GM12878 (cell line): ENCODE data around the gene PACSIN3. TPM values are rescaled to one million over a fixed set of nuclear protein-coding genes. Genes with fewer than 3 reads are reported as not detected.

Source experiments
- ATAC-seq: fragments of 200-7000 bp; cut with Tn5 transposase; 3 replicates; pipeline ENCODE4 v1.9.1; 2020; ENCODE audit warnings: mild to moderate bottlenecking, moderate library complexity
- BruUV-seq: library from RNA; stranded (reverse); fragments of 400-500 nt; replicated peaks from 2 replicates; lab custom pipeline; 2021; lab: Mats Ljungman, UMichigan
- CTCF ChIA-PET: fragments of 300-600 bp; sonication (Branson Sonifier 250); formaldehyde crosslinking; extraction: SDS; loops from one replicate; lab custom pipeline; 2021; ENCODE audit warnings: inconsistent platforms; lab: Yijun Ruan, JAX
- POLR2A ChIA-PET: fragments of 350-600 bp; formaldehyde crosslinking; extraction: SDS; loops from one replicate; lab custom pipeline; 2021; ENCODE audit warnings: inconsistent platforms; lab: Charles Lee
- RAD21 ChIA-PET: fragments of 300-600 bp; sonication (Branson Sonifier 250); formaldehyde crosslinking; loops from one replicate; lab custom pipeline; 2023; ENCODE audit warnings: antibody characterized with exemption; ENCODE audit not compliant: unreplicated experiment; lab: Charles Lee
- SMC1A ChIA-PET: fragments of 300-600 bp; sonication (Branson Sonifier 250); formaldehyde crosslinking; loops from one replicate; lab custom pipeline; 2023; ENCODE audit not compliant: unreplicated experiment, uncharacterized antibody; lab: Charles Lee
- DNase-seq: peaks from one replicate; pipeline ENCODE4 v3.0.0-alpha.2; 2011; ENCODE audit warnings: low read depth, low spot score
- FAIRE-seq: peaks from 3 replicates; lab custom pipeline; 2011; peaks lifted over from hg19 to GRCh38; lab: Jason Lieb, UNC
- H2AFZ ChIP-seq: 2 replicates; pipeline ENCODE4 v1.6.0; 2011; ENCODE audit warnings: low read depth, low read length, control low read depth; ENCODE audit not compliant: control insufficient read depth
- H3K27ac ChIP-seq: 2 replicates; pipeline ENCODE4 v1.5.1; 2011; ENCODE audit warnings: control low read depth; ENCODE audit not compliant: control insufficient read depth, insufficient read depth
- H3K27me3 ChIP-seq, 2 experiments: replicated peaks in 1 of 2; 2 replicates each; pipeline versions ENCODE4 v1.6.0 to v1.6.1; 2011; ENCODE audit warnings: low read length in 1 of 2; ENCODE audit not compliant: control insufficient read depth in 2 of 2, insufficient read depth in 2 of 2
- H3K36me3 ChIP-seq, 2 experiments: 2 replicates each; pipeline ENCODE4 v1.5.1; 2011; ENCODE audit warnings: low read length in 1 of 2; ENCODE audit not compliant: control insufficient read depth in 2 of 2, insufficient read depth in 2 of 2
- H3K4me1 ChIP-seq: 2 replicates; pipeline ENCODE4 v1.6.1; 2011; ENCODE audit warnings: mild to moderate bottlenecking, low read length, moderate library complexity, mixed read lengths; ENCODE audit not compliant: control insufficient read depth, insufficient read depth
- H3K4me2 ChIP-seq: 2 replicates; pipeline ENCODE4 v1.6.0; 2011; ENCODE audit warnings: control low read depth; ENCODE audit not compliant: control insufficient read depth, insufficient read depth
- H3K4me3 ChIP-seq: fragments of 200-600 bp; sonication (generic); 2 replicates; pipeline ENCODE4 v1.5.1; 2016
- H3K79me2 ChIP-seq: 2 replicates; pipeline ENCODE4 v1.6.0; 2011; ENCODE audit warnings: low read length; ENCODE audit not compliant: control insufficient read depth, insufficient read depth
- H3K9ac ChIP-seq: 2 replicates; pipeline ENCODE4 v1.8.0; 2011; ENCODE audit warnings: low read length, control low read depth, mixed read lengths; ENCODE audit not compliant: control insufficient read depth, insufficient read depth
- H3K9me3 ChIP-seq: replicated peaks from 3 replicates; pipeline ENCODE4 v1.5.1; 2011; ENCODE audit warnings: mild to moderate bottlenecking, low read length; ENCODE audit not compliant: control insufficient read depth, insufficient read depth
- H4K20me1 ChIP-seq: 2 replicates; pipeline ENCODE4 v1.6.0; 2011; ENCODE audit not compliant: control insufficient read depth, insufficient read depth
- ESRRA ChIP-seq: IDR thresholded peaks from 2 replicates; pipeline ENCODE4 v1.6.1; 2012; ENCODE audit warnings: mild to moderate bottlenecking, low read length, improper control_type of control experiment
- POLR2A ChIP-seq: IDR thresholded peaks from 2 replicates; pipeline ENCODE4 v1.6.1; 2011; ENCODE audit warnings: low read depth, mild to moderate bottlenecking, low read length
- RCOR1 ChIP-seq: conservative IDR thresholded peaks from 2 replicates; pipeline ENCODE4 v1.6.1; 2012; ENCODE audit warnings: low read depth, low read length, improper control_type of control experiment
- WGBS: methylation state at CpG from one replicate; pipeline ENCODE4 v1.1.6; 2016; ENCODE audit warnings: low lambda C conversion rate; ENCODE audit not compliant: insufficient replicate concordance, insufficient coverage; ENCODE audit errors: missing lambda C conversion rate; 5-methylcytosine and 5-hydroxymethylcytosine counted together
- in situ Hi-C: fragments of 300-500 bp; cut with MboI; formaldehyde crosslinking; loops from 9 replicates; pipeline ENCODE4 v1.14.3; 2018; ENCODE audit warnings: mixed read lengths
- intact Hi-C: fragments of 100-400 bp; cut with micrococcal nuclease; formaldehyde crosslinking; loops from one replicate; pipeline ENCODE4 v1.14.2; 2022; ENCODE audit not compliant: unreplicated experiment
- polyA plus RNA-seq, 11 experiments: library from polyadenylated mRNA; depleted of rRNA in 4 of 11; unstranded in 6 of 11; stranded (reverse) in 5 of 11; fragments of >200 nt; fragmentation: Nextera tagmentation in 4 of 11; fragmentation: Illumina TruSeq in 1 of 11; extraction: Ambion mirVana in 4 of 11; extraction: Trizol in 1 of 11; gene quantifications; 1 replicate in 1 of 11; 2 replicates in 10 of 11; pipeline versions ENCODE4 v1.2.1 to v1.2.3, GENCODE V29; 2011 to 2016; ENCODE audit warnings: inconsistent platforms in 2 of 11, missing spikeins in 2 of 11, low read depth in 1 of 11
- total RNA-seq, 4 experiments: library from RNA; depleted of rRNA in 3 of 4; stranded (reverse); fragments of >200 nt in 3 of 4; fragmentation: Illumina TruSeq in 1 of 4; extraction: Trizol in 1 of 4; gene quantifications; 2 replicates each; pipeline versions ENCODE4 v1.2.1 to v1.2.3, GENCODE V29; 2013 to 2021

The PACSIN3 gene
- total and polyA plus RNA-seq, 10 of the 15 experiments (the other 5 are each of a cell fraction or from before 2014, with no cell fraction given) = 0.05 to 0.82 (median 0.22) TPM; not detected in 1

GRCh38 chr11:47166368-47166767 is 19.9 kb downstream of the PACSIN3 start:
- ChIA-PET CTCF (no interaction called here), RAD21 (interaction anchor here (1.1 kb wide), 1 partner anchor 93 kb away, joined by 3 read pairs; no protein-coding TSS in a partner anchor)
- in situ Hi-C loops = no loop called here
- Histone ChIP-seq H2AFZ (no peak overlapping the region), H4K20me1 (peaks cover 4% of the 10 kb centered on the region; the same call in 1 of the 2 replicates)
- no peak for DNase-seq
- no TSS peak for BruUV-seq
- TF ChIP-seq POLR2A (0 out of 2 replicates have a peak, but pooled peaks have one; percentile 17), ESRRA (no peak)
- TF ChIP-seq, all 136 proteins: peak for 1
- Histone ChIP-seq H3K79me2 (no peaks in the 10 kb centered on the region), H3K27ac (no peak overlapping the region), H3K9ac (no peak overlapping the region), H3K9me3 (no peaks in the 10 kb centered on the region), H3K4me3 (no peak overlapping the region), H3K4me1 (no peaks in the 10 kb centered on the region), H3K27me3 (no peaks in the 10 kb centered on the region), H3K36me3 (peaks cover 44% of the 10 kb centered on the region in 2 experiments), H3K4me2 (no peak overlapping the region)
- ChIA-PET SMC1A (no interaction called here), POLR2A (no interaction called here)
- intact Hi-C loops = no loop called here
- no peak for FAIRE-seq
- WGBS = 88% methylated on average over 5 of the region's 5 CpGs
- no peak for ATAC-seq

GRCh38 chr11:47165253-47165840 is 20.9 kb downstream of the PACSIN3 start:
- H3K4me2 ChIP-seq = no peak overlapping the region
- intact Hi-C loops (no loop called here), in situ Hi-C loops (no loop called here)
- no peak overlapping the region for H3K9ac ChIP-seq
- SMC1A ChIA-PET = interaction anchor here (0.6 kb wide), 1 partner anchor 375 kb away, joined by 3 read pairs; no protein-coding TSS in a partner anchor
- no peak overlapping the region for H2AFZ ChIP-seq
- CTCF ChIA-PET = interaction anchor here (0.5 kb wide), 1 partner anchor 197 kb away, joined by 4 read pairs; no protein-coding TSS in a partner anchor
- BruUV-seq = no TSS peak
- H4K20me1 ChIP-seq = no peaks in the 10 kb centered on the region; the same call in 1 of the 2 replicates
- H3K9me3 ChIP-seq = no peaks in the 10 kb centered on the region
- POLR2A ChIA-PET = interaction anchor here (0.5 kb wide), 1 partner anchor 476 kb away, joined by 3 read pairs; no protein-coding TSS in a partner anchor
- FAIRE-seq (no peak), ATAC-seq (no peak), DNase-seq (no peak)
- 99% methylated on average over 13 of the region's 16 CpGs for WGBS
- no peak overlapping the region for H3K4me3 ChIP-seq
- H3K27ac ChIP-seq = no peak overlapping the region
- no peaks in the 10 kb centered on the region for H3K27me3 ChIP-seq
- peaks cover 38 to 41% of the 10 kb centered on the region in 2 experiments for H3K36me3 ChIP-seq
- RAD21 ChIA-PET = interaction anchor here (1.1 kb wide), 1 partner anchor 94 kb away, joined by 3 read pairs; no protein-coding TSS in a partner anchor
- no peaks in the 10 kb centered on the region for H3K4me1 ChIP-seq
- TF ChIP-seq RCOR1 (no peak), POLR2A (peak; percentile 38; the same call in 1 of the 2 replicates)
- H3K79me2 ChIP-seq = no peaks in the 10 kb centered on the region
